ENCODE results near the gene GALK2. TPM values are rescaled to one million over a fixed set of nuclear protein-coding genes. Genes with fewer than 3 reads are reported as not detected.
A peak's percentile ranks its signal among the peaks of the same experiment; 100 is the strongest.

GALK2 gene
- total and polyA plus RNA-seq, 2 experiments from 2014 or later: 11.5 to 23.0 TPM

GRCh38 chr15:49315391-49315823, 145.4 kb downstream of the GALK2 start:
- peak overlapping the region; percentile 27; the same call in 1 of the 2 replicates for H3K27ac ChIP-seq (ENCODE audit: low read depth)
- peaks cover 3% of the 10 kb centered on the region; the same call in 1 of the 3 replicates for H3K9me3 Mint-ChIP-seq

More at GRCh38 chr15:49315391-49315823, 145.4 kb downstream of the GALK2 start:
- no peaks in the 10 kb centered on the region for H3K27me3 Mint-ChIP-seq (ENCODE audit: insufficient read depth, low read depth, poor library complexity)
- Histone ChIP-seq H3K9me2 (ENCODE audit: insufficient read depth) (peaks cover 3% of the 10 kb centered on the region; the same call in 1 of the 2 replicates), H3F3A (replicated peaks; ENCODE audit: low read depth) (no peaks in the 10 kb centered on the region), H3K36me3 (ENCODE audit: insufficient read depth) (no peaks in the 10 kb centered on the region), H3K4me1 (ENCODE audit: insufficient read depth) (peaks cover 12% of the 10 kb centered on the region), H3K27me3 (ENCODE audit: insufficient read depth) (no peaks in the 10 kb centered on the region), H3K4me3 (peak overlapping the region; percentile 15; the same call in 1 of the 2 replicates), H2AFZ (no peak overlapping the region), H3K4me2 (peak overlapping the region; percentile 40), H4K20me1 (replicated peaks; ENCODE audit: insufficient read depth) (no peaks in the 10 kb centered on the region), H3K79me2 (replicated peaks; ENCODE audit: insufficient read depth) (no peaks in the 10 kb centered on the region)
- H3K36me3 Mint-ChIP-seq (ENCODE audit: low read depth): peaks cover 16% of the 10 kb centered on the region; the same call in 1 of the 3 replicates
- H3K27ac Mint-ChIP-seq: peak overlapping the region; percentile 24
- H3K4me1 Mint-ChIP-seq: peaks cover 24% of the 10 kb centered on the region
- DNase-seq (ENCODE audit: low spot score): peak; percentile 56
- ATAC-seq: peak; percentile 88
- H3K4me3 Mint-ChIP-seq: no peak overlapping the region
- TF ChIP-seq ZNF462 (CRISPR knock-in tag; IDR thresholded peaks at IDR 0.05) (peak; percentile 91), ETS1 (IDR thresholded peaks at IDR 0.05) (peak; percentile 75), NANOG (IDR thresholded peaks at IDR 0.05; ENCODE audit: borderline replicate concordance) (no peak)
